GM10248 (cell line): ENCODE data around the gene PKD1L1.
A peak's percentile ranks its signal among the peaks of the same experiment; 100 is the strongest.
"Not testable (repeated sequence)": the region's sequence is repeated elsewhere in the genome, so short reads cannot be mapped to it uniquely, and the experiment has no call there.

Source experiments
- CTCF ChIA-PET: fragments of 300-600 bp; sonication (Branson Sonifier 250); formaldehyde crosslinking; extraction: SDS; loops from one replicate; lab custom pipeline; 2021; ENCODE audit warnings: antibody characterized with exemption; lab: Yijun Ruan, JAX
- POLR2A ChIA-PET: fragments of 350-650 bp; sonication (Branson Sonifier 250); formaldehyde crosslinking; extraction: SDS; loops from one replicate; lab custom pipeline; 2020; ENCODE audit warnings: antibody characterized with exemption; lab: Yijun Ruan, JAX
- DNase-seq: peaks from one replicate; pipeline ENCODE4 v3.0.0; 2012; ENCODE audit errors: extremely low spot score
- CTCF ChIP-seq: IDR thresholded peaks from 2 replicates; pipeline ENCODE4 v1.5.1; 2012; ENCODE audit warnings: mild to moderate bottlenecking, low read depth; ENCODE audit errors: extremely low read depth, missing control alignments, control extremely low read depth

The PKD1L1 gene

GRCh38 chr7:47948141-47948790 is at the start of gene PKD1L1:
Gene PKD1L1, minus strand, starts transcription at chr7:47948466. Its CDS starts 26 bp downstream, at chr7:47948440.
- TF ChIP-seq CTCF, result no peak
- ChIA-PET CTCF (interaction anchor here (1.0 to 9.6 kb wide), 8 partner anchors 10 to 682 kb away, joined by 3 to 187 read pairs (median 5); no protein-coding TSS in a partner anchor), POLR2A (no interaction called here)
- DNase-seq, result no peak

GRCh38 chr7:47992446-47992845 is 44.2 kb upstream of the PKD1L1 start:
- CTCF ChIA-PET, result interaction anchor here (0.6 to 2.5 kb wide), 19 partner anchors 8 to 118 kb away, joined by 3 to 88 read pairs (median 6); partner anchors contain the start of gene SUN3
- POLR2A ChIA-PET, result no interaction called here
- no peak for TF ChIP-seq CTCF
- DNase-seq, result no peak

GRCh38 chr7:47991741-47992311 is 43.6 kb upstream of the PKD1L1 start:
- peak; percentile 80 for TF ChIP-seq CTCF
- ChIA-PET POLR2A (interaction anchor here (0.6 kb wide), 1 partner anchor 531 kb away, joined by 3 read pairs; no protein-coding TSS in a partner anchor), CTCF (interaction anchor here (0.6 to 2.5 kb wide), 27 partner anchors 9 to 163 kb away, joined by 3 to 88 read pairs (median 5); partner anchors contain the start of gene SUN3)
- DNase-seq, result peak; percentile 92

- ChIA-PET POLR2A (no interaction called here), CTCF (interaction anchor here (0.6 to 2.5 kb wide), 27 partner anchors 8 to 164 kb away, joined by 3 to 88 read pairs (median 5); partner anchors contain the start of genes PKD1L1 and SUN3)
- TF ChIP-seq CTCF, result no peak
- no peak for DNase-seq
These were observed 43.0 kb upstream of the PKD1L1 start for GRCh38 chr7:47991270-47991669.

GRCh38 chr7:47990592-47990991 is 42.3 kb upstream of the PKD1L1 start:
- ChIA-PET POLR2A (no interaction called here), CTCF (interaction anchor here (1.1 to 2.5 kb wide), 12 partner anchors 8 to 164 kb away, joined by 3 to 88 read pairs (median 10); partner anchors contain the start of gene PKD1L1)
- TF ChIP-seq CTCF, result no peak
- DNase-seq, result no peak

- DNase-seq, POLR2A ChIA-PET: not testable (repeated sequence)
- CTCF ChIA-PET, result interaction anchor here (1.3 to 3.2 kb wide), 9 partner anchors 8 to 121 kb away, joined by 3 to 88 read pairs (median 13); partner anchors contain the start of genes HUS1 and PKD1L1
These were observed 41.5 kb upstream of the PKD1L1 start for GRCh38 chr7:47989607-47990400.
